Stromal cell of bone marrow (primary cell): ENCODE measurements around the gene SLC7A6.

Experiments used
- DNase-seq: peaks from one replicate; pipeline ENCODE4 v3.0.0-alpha.2; 2012; ENCODE audit warnings: low read depth

SLC7A6 gene

GRCh38 chr16:68306633-68307032 lies 42.3 kb downstream of the SLC7A6 start:
- DNase-seq: no peak

- no peak for DNase-seq
These were observed 45.5 kb downstream of the SLC7A6 start for GRCh38 chr16:68309799-68310198.

- DNase-seq: no peak
These were observed 46.1 kb downstream of the SLC7A6 start for GRCh38 chr16:68310437-68310773.

GRCh38 chr16:68310774-68311511 lies 46.6 kb downstream of the SLC7A6 start, which contains the start of the genes PRMT7 and SLC7A6OS:
PRMT7 (plus strand) TSS chr16:68311019; CDS start chr16:68315980, 4,961 bp downstream.
SLC7A6OS (minus strand) TSS chr16:68310946; CDS start chr16:68310926, 20 bp downstream.
- DNase-seq: peak; percentile 80

- DNase-seq: no peak
These were observed 48.8 kb downstream of the SLC7A6 start for GRCh38 chr16:68313116-68313515.

GRCh38 chr16:68319185-68319908 lies 55.0 kb downstream of the SLC7A6 start:
- DNase-seq: no peak

- DNase-seq: no peak
These were observed 60.0 kb downstream of the SLC7A6 start for GRCh38 chr16:68324336-68324735.

GRCh38 chr16:68324780-68325357 lies 60.5 kb downstream of the SLC7A6 start:
- no peak for DNase-seq

- DNase-seq: peak; percentile 63
These were observed 64.0 kb downstream of the SLC7A6 start for GRCh38 chr16:68328151-68328859.

GRCh38 chr16:68328860-68329390 lies 64.6 kb downstream of the SLC7A6 start:
- no peak for DNase-seq

GRCh38 chr16:68331879-68332410 lies 67.6 kb downstream of the SLC7A6 start:
- peak; percentile 46 for DNase-seq

- no peak for DNase-seq
These were observed 68.2 kb downstream of the SLC7A6 start for GRCh38 chr16:68332411-68333121.

- peak; percentile 36 for DNase-seq
These were observed 70.8 kb downstream of the SLC7A6 start for GRCh38 chr16:68335175-68335574.

- DNase-seq: no peak
These were observed 74.2 kb downstream of the SLC7A6 start for GRCh38 chr16:68338326-68339119.

GRCh38 chr16:68339214-68339613 lies 74.9 kb downstream of the SLC7A6 start:
- DNase-seq: no peak

- no peak for DNase-seq
These were observed 78.3 kb downstream of the SLC7A6 start for GRCh38 chr16:68342620-68343019.

GRCh38 chr16:68343137-68343536 lies 78.8 kb downstream of the SLC7A6 start:
- DNase-seq: no peak

GRCh38 chr16:68344252-68344651 lies 79.9 kb downstream of the SLC7A6 start:
- DNase-seq: no peak

GRCh38 chr16:68345351-68345810 lies 81.1 kb downstream of the SLC7A6 start:
- DNase-seq: no peak

- DNase-seq: no peak
These were observed 81.8 kb downstream of the SLC7A6 start for GRCh38 chr16:68345958-68346635.
